Fibroblast of lung (primary cell): Measurements from ENCODE around the gene NFASC.

Experiments used
- EZH2 ChIP-seq: IDR thresholded peaks from 2 replicates; pipeline ENCODE4 v1.5.1; 2012; ENCODE audit warnings: low read length, control low read depth, mild to moderate bottlenecking; ENCODE audit errors: missing control alignments
- TF ChIP-seq, protein P1 (sequence below), 2 donors: IDR thresholded peaks in 1 of 2; conservative IDR thresholded peaks in 1 of 2; 1 replicate in 1 of 2; 2 replicates in 1 of 2; pipeline ENCODE4 v1.5.1; 2011 to 2012; ENCODE audit warnings: low read length in 2 of 2, control low read depth in 1 of 2, inconsistent platforms in 1 of 2, low read depth in 1 of 2, mild to moderate bottlenecking in 1 of 2

GRCh38 chr1:205064741-205065316 is 194.2 kb downstream of the NFASC start:
- TF ChIP-seq, protein P1, sequence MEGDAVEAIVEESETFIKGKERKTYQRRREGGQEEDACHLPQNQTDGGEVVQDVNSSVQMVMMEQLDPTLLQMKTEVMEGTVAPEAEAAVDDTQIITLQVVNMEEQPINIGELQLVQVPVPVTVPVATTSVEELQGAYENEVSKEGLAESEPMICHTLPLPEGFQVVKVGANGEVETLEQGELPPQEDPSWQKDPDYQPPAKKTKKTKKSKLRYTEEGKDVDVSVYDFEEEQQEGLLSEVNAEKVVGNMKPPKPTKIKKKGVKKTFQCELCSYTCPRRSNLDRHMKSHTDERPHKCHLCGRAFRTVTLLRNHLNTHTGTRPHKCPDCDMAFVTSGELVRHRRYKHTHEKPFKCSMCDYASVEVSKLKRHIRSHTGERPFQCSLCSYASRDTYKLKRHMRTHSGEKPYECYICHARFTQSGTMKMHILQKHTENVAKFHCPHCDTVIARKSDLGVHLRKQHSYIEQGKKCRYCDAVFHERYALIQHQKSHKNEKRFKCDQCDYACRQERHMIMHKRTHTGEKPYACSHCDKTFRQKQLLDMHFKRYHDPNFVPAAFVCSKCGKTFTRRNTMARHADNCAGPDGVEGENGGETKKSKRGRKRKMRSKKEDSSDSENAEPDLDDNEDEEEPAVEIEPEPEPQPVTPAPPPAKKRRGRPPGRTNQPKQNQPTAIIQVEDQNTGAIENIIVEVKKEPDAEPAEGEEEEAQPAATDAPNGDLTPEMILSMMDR (conservative IDR thresholded peaks at IDR 0.05 in 1 of 2, IDR thresholded peaks at IDR 0.05 in 1 of 2; ENCODE audit: low read depth in 1 of 2, low read length in 2 of 2), result no peak
- no peak for TF ChIP-seq EZH2
